MM.1S (cell line): ENCODE measurements around the gene OTC.
A peak's percentile ranks its signal among the peaks of the same experiment; 100 is the strongest.

Source experiments
- DNase-seq: peaks from one replicate; pipeline ENCODE4 v3.0.0-alpha.2; 2015
- H2AFZ ChIP-seq: fragments of 300-600 bp; sonication (generic); 2 replicates; pipeline ENCODE4 v1.6.0; 2016; ENCODE audit warnings: antibody characterized with exemption, low read length
- H3F3A ChIP-seq: fragments of 300-600 bp; sonication (generic); 2 replicates; pipeline ENCODE4 v1.6.1; 2016; ENCODE audit warnings: mild to moderate bottlenecking, antibody characterized with exemption, low read length, moderate library complexity, mixed read lengths; ENCODE audit not compliant: insufficient read depth
- H3K27ac ChIP-seq: fragments of 300-600 bp; sonication (generic); 2 replicates; pipeline ENCODE4 v1.5.1; 2016; ENCODE audit warnings: mild to moderate bottlenecking, low read length
- H3K27me3 ChIP-seq: fragments of 300-600 bp; sonication (generic); replicated peaks from 2 replicates; pipeline ENCODE4 v1.6.0; 2016; ENCODE audit warnings: low read length; ENCODE audit not compliant: insufficient read depth
- H3K36me3 ChIP-seq: fragments of 300-600 bp; sonication (generic); replicated peaks from 2 replicates; pipeline ENCODE4 v1.6.1; 2016; ENCODE audit warnings: mild to moderate bottlenecking, low read length, mixed read lengths; ENCODE audit not compliant: insufficient read depth
- H3K4me1 ChIP-seq: fragments of 300-600 bp; sonication (generic); 2 replicates; pipeline ENCODE4 v1.6.1; 2016; ENCODE audit warnings: low read length, mixed read lengths
- H3K4me2 ChIP-seq: fragments of 300-600 bp; sonication (generic); 2 replicates; pipeline ENCODE4 v1.6.0; 2016; ENCODE audit warnings: low read depth, low read length
- H3K4me3 ChIP-seq: fragments of 300-600 bp; sonication (generic); 2 replicates; pipeline ENCODE4 v1.5.1; 2016; ENCODE audit warnings: low read length, mixed read lengths
- H3K79me2 ChIP-seq: fragments of 300-600 bp; sonication (generic); 2 replicates; pipeline ENCODE4 v1.6.1; 2016; ENCODE audit warnings: mixed run types, low read length, mixed read lengths
- H3K9ac ChIP-seq: fragments of 300-600 bp; sonication (generic); 2 replicates; pipeline ENCODE4 v1.6.1; 2016; ENCODE audit warnings: low read length, mixed read lengths
- H3K9me2 ChIP-seq: fragments of 300-600 bp; sonication (generic); replicated peaks from 2 replicates; pipeline ENCODE4 v1.6.1; 2016; ENCODE audit warnings: mild to moderate bottlenecking, low read length, mixed read lengths; ENCODE audit not compliant: insufficient read depth
- H3K9me3 ChIP-seq: fragments of 300-600 bp; sonication (generic); replicated peaks from 2 replicates; pipeline ENCODE4 v1.6.1; 2016; ENCODE audit warnings: mild to moderate bottlenecking, low read length, mixed read lengths; ENCODE audit not compliant: insufficient read depth
- H4K20me1 ChIP-seq: fragments of 300-600 bp; sonication (generic); 2 replicates; pipeline ENCODE4 v1.6.1; 2016; ENCODE audit warnings: mild to moderate bottlenecking, low read length, moderate library complexity, mixed read lengths; ENCODE audit not compliant: insufficient read depth
- EZH2 ChIP-seq: fragments of 300-600 bp; sonication (generic); optimal IDR thresholded peaks from 2 replicates; pipeline ENCODE3; 2017; ENCODE audit warnings: low read depth, mild to moderate bottlenecking, antibody characterized with exemption, low read length, mixed read lengths
- EZH2phosphoT487 ChIP-seq: fragments of 300-600 bp; sonication (generic); IDR thresholded peaks from 2 replicates; pipeline ENCODE4 v1.6.1; 2018; ENCODE audit warnings: antibody characterized with exemption, low read length
- TF ChIP-seq, protein P1 (sequence below): fragments of 300-600 bp; sonication (generic); IDR thresholded peaks from 2 replicates; pipeline ENCODE4 v1.5.1; 2016; ENCODE audit warnings: antibody characterized with exemption, low read length, mixed read lengths

Gene OTC

GRCh38 chrX:38320819-38321218 lies 31.6 kb upstream of the OTC start:
- H3K9me2 ChIP-seq: no peaks in the 10 kb centered on the region
- no peaks in the 10 kb centered on the region for H3K79me2 ChIP-seq
- H3K9ac ChIP-seq: no peak overlapping the region
- H3K36me3 ChIP-seq: no peaks in the 10 kb centered on the region
- DNase-seq: no peak
- TF ChIP-seq EZH2phosphoT487 (no peak), EZH2 (no peak)
- TF ChIP-seq, protein P1, sequence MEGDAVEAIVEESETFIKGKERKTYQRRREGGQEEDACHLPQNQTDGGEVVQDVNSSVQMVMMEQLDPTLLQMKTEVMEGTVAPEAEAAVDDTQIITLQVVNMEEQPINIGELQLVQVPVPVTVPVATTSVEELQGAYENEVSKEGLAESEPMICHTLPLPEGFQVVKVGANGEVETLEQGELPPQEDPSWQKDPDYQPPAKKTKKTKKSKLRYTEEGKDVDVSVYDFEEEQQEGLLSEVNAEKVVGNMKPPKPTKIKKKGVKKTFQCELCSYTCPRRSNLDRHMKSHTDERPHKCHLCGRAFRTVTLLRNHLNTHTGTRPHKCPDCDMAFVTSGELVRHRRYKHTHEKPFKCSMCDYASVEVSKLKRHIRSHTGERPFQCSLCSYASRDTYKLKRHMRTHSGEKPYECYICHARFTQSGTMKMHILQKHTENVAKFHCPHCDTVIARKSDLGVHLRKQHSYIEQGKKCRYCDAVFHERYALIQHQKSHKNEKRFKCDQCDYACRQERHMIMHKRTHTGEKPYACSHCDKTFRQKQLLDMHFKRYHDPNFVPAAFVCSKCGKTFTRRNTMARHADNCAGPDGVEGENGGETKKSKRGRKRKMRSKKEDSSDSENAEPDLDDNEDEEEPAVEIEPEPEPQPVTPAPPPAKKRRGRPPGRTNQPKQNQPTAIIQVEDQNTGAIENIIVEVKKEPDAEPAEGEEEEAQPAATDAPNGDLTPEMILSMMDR: no peak
- H3K9me3 ChIP-seq: no peaks in the 10 kb centered on the region
- no peak overlapping the region for H3K27ac ChIP-seq
- H3K4me3 ChIP-seq: no peak overlapping the region
- H3K27me3 ChIP-seq: no peaks in the 10 kb centered on the region
- H2AFZ ChIP-seq: no peak overlapping the region
- H3K4me2 ChIP-seq: no peak overlapping the region
- no peaks in the 10 kb centered on the region for H3K4me1 ChIP-seq
- H3F3A ChIP-seq: no peaks in the 10 kb centered on the region
- no peaks in the 10 kb centered on the region for H4K20me1 ChIP-seq

DNA sequence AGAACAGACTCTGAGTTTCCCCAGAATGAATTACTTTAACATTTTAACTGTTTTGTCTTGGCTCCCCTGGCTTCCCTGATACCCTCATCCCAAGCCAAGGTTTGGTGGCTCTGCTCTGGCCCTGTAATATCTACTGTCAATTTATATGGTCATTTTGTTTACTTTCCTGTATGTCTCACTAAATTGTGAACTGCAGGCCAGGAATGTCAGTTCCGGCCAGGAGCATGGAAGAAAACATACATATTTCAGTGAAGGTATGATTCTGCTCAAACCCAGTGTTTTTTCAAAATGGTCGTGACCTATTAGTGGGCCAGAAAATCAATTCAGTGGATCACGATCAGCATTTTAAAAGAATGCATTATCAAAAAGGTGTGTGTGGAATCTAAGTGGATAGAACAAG lies 26.3 kb upstream of the OTC start:
- Histone ChIP-seq H4K20me1 (no peaks in the 10 kb centered on the region), H3K27ac (no peak overlapping the region), H3K4me1 (no peaks in the 10 kb centered on the region), H2AFZ (no peak overlapping the region), H3F3A (no peaks in the 10 kb centered on the region), H3K9me2 (no peaks in the 10 kb centered on the region), H3K4me3 (peak overlapping the region; percentile 75; the same call in 1 of the 2 replicates), H3K79me2 (no peaks in the 10 kb centered on the region), H3K36me3 (no peaks in the 10 kb centered on the region), H3K9ac (no peak overlapping the region), H3K27me3 (no peaks in the 10 kb centered on the region), H3K9me3 (no peaks in the 10 kb centered on the region), H3K4me2 (peak overlapping the region; percentile 41; the same call in 1 of the 2 replicates)
- TF ChIP-seq, protein P1: no peak
- no peak for TF ChIP-seq EZH2
- TF ChIP-seq EZH2phosphoT487: no peak
- no peak for DNase-seq

DNA sequence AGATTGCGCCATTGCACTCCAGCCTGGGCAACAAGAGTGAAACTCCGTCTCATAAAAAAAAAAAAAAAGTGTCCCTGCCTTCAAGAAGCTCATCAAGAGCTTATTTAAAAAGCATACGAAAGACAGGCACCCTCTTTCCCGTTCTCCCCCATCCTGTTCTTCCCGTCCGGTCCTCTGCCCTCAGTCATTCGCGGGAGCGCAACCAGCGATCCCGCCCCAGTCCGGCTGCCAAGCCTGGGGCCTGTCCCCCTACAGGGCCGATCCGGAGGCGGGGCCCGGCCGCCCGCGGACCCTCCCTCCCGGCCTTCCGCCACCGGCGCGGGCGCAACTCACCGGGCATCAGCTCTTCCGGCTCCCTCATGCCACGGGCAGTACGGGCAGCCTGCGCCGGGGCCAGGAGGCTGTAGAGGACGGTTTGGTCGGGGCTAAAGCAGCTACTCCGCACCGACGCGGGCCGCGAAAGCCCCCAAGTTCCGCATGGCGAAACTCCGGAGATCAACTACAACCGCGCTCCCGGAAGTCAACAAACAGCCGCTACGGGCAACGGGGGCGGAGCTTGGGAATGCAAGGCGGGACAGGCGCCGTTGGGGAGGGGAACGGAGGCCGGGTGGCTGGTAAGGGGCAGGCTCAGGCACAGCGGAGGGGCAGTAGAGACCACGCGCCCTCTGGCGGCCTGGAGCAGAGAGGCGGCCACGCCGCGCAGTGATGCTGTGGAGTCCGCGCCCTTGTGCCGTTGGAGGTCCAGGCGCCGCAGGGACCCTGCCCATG lies 25.2 kb upstream of the OTC start, which contains the start of gene RPGR:
RPGR (minus strand) TSS at position 503 of the 768 bp plus-strand sequence; CDS start at position 361, 142 bp downstream.
- H3K36me3 ChIP-seq: no peaks in the 10 kb centered on the region
- peak; percentile 89 for DNase-seq
- peak within 1 kb of the TSS; percentile 67 for H2AFZ ChIP-seq
- H3K27me3 ChIP-seq: no peaks in the 10 kb centered on the region
- H3F3A ChIP-seq: no peaks in the 10 kb centered on the region
- H3K4me1 ChIP-seq: no peaks in the 10 kb centered on the region
- peak within 1 kb of the TSS; percentile 83 for H3K27ac ChIP-seq
- H3K9me2 ChIP-seq: no peaks in the 10 kb centered on the region
- no peaks in the 10 kb centered on the region for H3K9me3 ChIP-seq
- no peaks in the 10 kb centered on the region for H4K20me1 ChIP-seq
- H3K4me3 ChIP-seq: peak within 1 kb of the TSS; percentile 75
- H3K79me2 ChIP-seq: no peaks in the 10 kb centered on the region
- TF ChIP-seq, protein P1: peak; percentile 66
- TF ChIP-seq EZH2: no peak
- H3K9ac ChIP-seq: peak within 1 kb of the TSS; percentile 80
- peak within 1 kb of the TSS; percentile 73 for H3K4me2 ChIP-seq
